HCT116 (cell line): ENCODE measurements around the gene CDK9. TPM values are rescaled to one million over a fixed set of nuclear protein-coding genes. Genes with fewer than 3 reads are reported as not detected.

Source experiments
- ATAC-seq: fragments of 200-7000 bp; cut with Tn5 transposase; 2 replicates; pipeline ENCODE4 v1.9.1; 2020; ENCODE audit warnings: mild to moderate bottlenecking, moderate library complexity
- BruUV-seq: library from RNA; stranded (reverse); fragments of 400-500 nt; replicated peaks from 2 replicates; lab custom pipeline; 2021; lab: Mats Ljungman, UMichigan
- CTCF ChIA-PET: fragments of 300-600 bp; sonication (Branson Sonifier 250); formaldehyde crosslinking; loops from one replicate; lab custom pipeline; 2021; ENCODE audit warnings: antibody characterized with exemption; lab: Charles Lee
- POLR2A ChIA-PET: fragments of 300-600, 350-600 bp; sonication (Branson Sonifier 250); formaldehyde crosslinking; loops from one replicate; lab custom pipeline; 2021; ENCODE audit warnings: antibody characterized with exemption; lab: Charles Lee
- RAD21 ChIA-PET, 2 experiments: fragments of 300-600 bp; sonication (Branson Sonifier 250); formaldehyde crosslinking; loops; one replicate each; lab custom pipeline; 2023; ENCODE audit warnings: low total read pairs in 2 of 2; ENCODE audit not compliant: uncharacterized antibody in 2 of 2, unreplicated experiment in 2 of 2, low non-redundant PET in 1 of 2; lab: Charles Lee
- DNase-seq: peaks from one replicate; pipeline ENCODE4 v3.0.0-alpha.2; 2010; ENCODE audit warnings: low read depth, low spot score
- H2AFZ ChIP-seq: fragments of 200-600 bp; shearing (Covaris generic), sonication (generic); 2 replicates; pipeline ENCODE4 v1.6.1; 2017; ENCODE audit warnings: low read depth, mixed run types, mixed read lengths, antibody characterized with exemption, low read length; ENCODE audit not compliant: poor library complexity, severe bottlenecking
- H3K27ac ChIP-seq: 2 replicates; pipeline ENCODE4 v1.5.1; 2012; ENCODE audit warnings: low read depth, low read length
- H3K27me3 ChIP-seq: fragments of 200-600 bp; sonication (generic); 2 replicates; pipeline ENCODE4 v1.6.1; 2016; ENCODE audit warnings: mixed run types, low read length, mixed read lengths; ENCODE audit not compliant: insufficient read depth
- H3K36me3 ChIP-seq, 2 experiments: fragments of 200-500 bp in 1 of 2; fragments of 200-600 bp in 1 of 2; sonication (Bioruptor generic) in 1 of 2; sonication (generic) in 1 of 2; 2 replicates each; pipeline versions ENCODE4 v1.5.1 to v1.6.1; 2014 to 2016; ENCODE audit warnings: low read length in 2 of 2, inconsistent platforms in 1 of 2, mixed read lengths in 1 of 2, mixed run types in 1 of 2; ENCODE audit not compliant: insufficient read depth in 2 of 2, control insufficient read depth in 1 of 2
- H3K4me1 ChIP-seq, 2 experiments: fragments of 200-600 bp in 1 of 2; sonication (generic) in 1 of 2; 2 replicates each; pipeline versions ENCODE4 v1.5.1 to v1.6.1; 2012 to 2017; ENCODE audit warnings: low read length in 2 of 2, inconsistent platforms in 1 of 2, mild to moderate bottlenecking in 1 of 2, mixed read lengths in 1 of 2, mixed run types in 1 of 2, moderate library complexity in 1 of 2; ENCODE audit not compliant: insufficient read depth in 2 of 2, control insufficient read depth in 1 of 2
- H3K4me2 ChIP-seq: fragments of 200-600 bp; sonication (generic); 2 replicates; pipeline ENCODE4 v1.6.1; 2017; ENCODE audit warnings: mixed run types, low read length, mixed read lengths
- H3K4me3 ChIP-seq, 2 experiments: fragments of 200-600 bp in 1 of 2; sonication (generic) in 1 of 2; replicated peaks in 1 of 2; 2 replicates each; pipeline ENCODE4 v1.5.1; 2011 to 2016; ENCODE audit warnings: low read length in 2 of 2, control low read depth in 1 of 2, low read depth in 1 of 2, mild to moderate bottlenecking in 1 of 2, mixed read lengths in 1 of 2, mixed run types in 1 of 2
- H3K79me2 ChIP-seq: fragments of 200-600 bp; sonication (generic); 2 replicates; pipeline ENCODE4 v1.6.1; 2017; ENCODE audit warnings: mild to moderate bottlenecking, mixed run types, low read length, moderate library complexity, mixed read lengths; ENCODE audit not compliant: insufficient read depth
- H3K9ac ChIP-seq: fragments of 200-600 bp; sonication (generic); 2 replicates; pipeline ENCODE4 v1.6.1; 2016; ENCODE audit warnings: low read length, mixed read lengths
- H3K9me2 ChIP-seq: fragments of 200-600 bp; sonication (generic), shearing (Covaris generic); 2 replicates; pipeline ENCODE4 v1.6.1; 2017; ENCODE audit warnings: mixed run types, mild to moderate bottlenecking, moderate library complexity; ENCODE audit not compliant: insufficient read depth
- H3K9me3 ChIP-seq, 2 experiments: fragments of 200-500 bp in 1 of 2; fragments of 200-600 bp in 1 of 2; sonication (Bioruptor generic) in 1 of 2; sonication (generic) in 1 of 2; 2 replicates each; pipeline ENCODE4 v1.6.1; 2014 to 2017; ENCODE audit warnings: low read length in 2 of 2, mixed read lengths in 2 of 2, inconsistent platforms in 1 of 2, low read depth in 1 of 2, mild to moderate bottlenecking in 1 of 2, mixed run types in 1 of 2, moderate library complexity in 1 of 2; ENCODE audit not compliant: control insufficient read depth in 1 of 2, insufficient read depth in 1 of 2
- H4K20me1 ChIP-seq: fragments of 200-600 bp; sonication (generic), shearing (Covaris generic); 2 replicates; pipeline ENCODE4 v1.6.1; 2017; ENCODE audit warnings: mixed run types, mild to moderate bottlenecking, moderate library complexity; ENCODE audit not compliant: insufficient read depth
- ATF3 ChIP-seq: IDR thresholded peaks from 2 replicates; pipeline ENCODE4 v1.6.1; 2012
- CBX3 ChIP-seq: IDR thresholded peaks from 2 replicates; pipeline ENCODE4 v1.6.1; 2012; ENCODE audit warnings: low read depth
- CEBPB ChIP-seq: IDR thresholded peaks from 2 replicates; pipeline ENCODE4 v1.6.1; 2012; ENCODE audit warnings: low read depth
- CTCF ChIP-seq, 3 experiments: fragments of 200-600 bp in 1 of 3; sonication (generic) in 1 of 3; IDR thresholded peaks in 2 of 3; conservative IDR thresholded peaks in 1 of 3; 2 replicates each; pipeline ENCODE4 v1.5.1; 2012 to 2017; ENCODE audit warnings: low read depth in 2 of 3, low read length in 2 of 3, antibody characterized with exemption in 1 of 3, borderline replicate concordance in 1 of 3, control low read depth in 1 of 3, mild to moderate bottlenecking in 1 of 3, mixed read lengths in 1 of 3, mixed run types in 1 of 3, moderate library complexity in 1 of 3; ENCODE audit not compliant: insufficient read depth in 1 of 3
- EGR1 ChIP-seq: IDR thresholded peaks from 2 replicates; pipeline ENCODE4 v1.6.1; 2012; ENCODE audit warnings: low read depth
- ELF1 ChIP-seq: IDR thresholded peaks from 2 replicates; pipeline ENCODE4 v1.6.1; 2012; ENCODE audit warnings: low read depth, borderline replicate concordance
- EZH2 ChIP-seq: fragments of 200-600 bp; sonication (generic); IDR thresholded peaks from 2 replicates; pipeline ENCODE4 v1.6.1; 2017; ENCODE audit warnings: antibody characterized with exemption, mixed run types
- EZH2phosphoT487 ChIP-seq: fragments of 200-600 bp; IDR thresholded peaks from 2 replicates; pipeline ENCODE4 v1.6.1; 2018; ENCODE audit warnings: antibody characterized with exemption, borderline replicate concordance
- FOSL1 ChIP-seq: IDR thresholded peaks from 2 replicates; pipeline ENCODE4 v1.6.1; 2012; ENCODE audit warnings: low read depth
- POLR2AphosphoS5 ChIP-seq: IDR thresholded peaks from 2 replicates; pipeline ENCODE4 v1.6.1; 2011; ENCODE audit warnings: mild to moderate bottlenecking, low read depth, low read length, moderate library complexity
- REST ChIP-seq: IDR thresholded peaks from 2 replicates; pipeline ENCODE4 v1.6.1; 2012; ENCODE audit warnings: low read depth
- SP1 ChIP-seq: IDR thresholded peaks from 2 replicates; pipeline ENCODE4 v1.6.1; 2012; ENCODE audit warnings: low read depth
- YY1 ChIP-seq: IDR thresholded peaks from 2 replicates; pipeline ENCODE4 v1.6.1; 2011; ENCODE audit warnings: low read length, low read depth, moderate library complexity, mild to moderate bottlenecking; ENCODE audit not compliant: insufficient replicate concordance; ENCODE audit errors: extremely low read depth
- ZFX ChIP-seq: fragments of 450-650 bp; IDR thresholded peaks from 2 replicates; pipeline ENCODE4 v1.6.1; 2017
- ZNF274 ChIP-seq: fragments of 200-500 bp; sonication (Bioruptor generic); IDR thresholded peaks from 2 replicates; pipeline ENCODE4 v1.6.1; 2014; ENCODE audit warnings: mild to moderate bottlenecking, low read depth, low read length, inconsistent platforms
- intact Hi-C: fragments of 100-400 bp; cut with micrococcal nuclease; formaldehyde crosslinking; loops from 2 replicates; pipeline ENCODE4 v1.10.0; 2022
- total RNA-seq: library from RNA; stranded (reverse); gene quantifications from one replicate; pipeline ENCODE4 v1.2.1, GENCODE V29; 2021; ENCODE audit not compliant: unreplicated experiment
- TF ChIP-seq, protein P1 (sequence below): IDR thresholded peaks from 2 replicates; pipeline ENCODE4 v1.6.1; 2011; ENCODE audit warnings: mild to moderate bottlenecking, low read length, moderate library complexity; ENCODE audit not compliant: insufficient replicate concordance; ENCODE audit errors: extremely low read depth

Gene CDK9
- total RNA-seq, 1 experiment from 2014 or later: 102 TPM

GRCh38 chr9:127753622-127754021 is 32.2 kb upstream of the CDK9 start:
- no peak for TF ChIP-seq ZFX
- no peak for TF ChIP-seq EZH2phosphoT487
- no peak for TF ChIP-seq ELF1
- TF ChIP-seq ZNF274: no peak
- TF ChIP-seq POLR2AphosphoS5: no peak
- no peak for TF ChIP-seq YY1
- no peak for TF ChIP-seq SP1
- TF ChIP-seq CTCF (IDR thresholded peaks at IDR 0.05 in 2 of 3, conservative IDR thresholded peaks at IDR 0.05 in 1 of 3; ENCODE audit: borderline replicate concordance in 1 of 3, insufficient read depth in 1 of 3, low read depth in 2 of 3, low read length in 2 of 3): no peak
- no peak for TF ChIP-seq EGR1
- TF ChIP-seq FOSL1: no peak
- TF ChIP-seq CBX3: no peak
- no peak for TF ChIP-seq EZH2
- TF ChIP-seq, protein P1, sequence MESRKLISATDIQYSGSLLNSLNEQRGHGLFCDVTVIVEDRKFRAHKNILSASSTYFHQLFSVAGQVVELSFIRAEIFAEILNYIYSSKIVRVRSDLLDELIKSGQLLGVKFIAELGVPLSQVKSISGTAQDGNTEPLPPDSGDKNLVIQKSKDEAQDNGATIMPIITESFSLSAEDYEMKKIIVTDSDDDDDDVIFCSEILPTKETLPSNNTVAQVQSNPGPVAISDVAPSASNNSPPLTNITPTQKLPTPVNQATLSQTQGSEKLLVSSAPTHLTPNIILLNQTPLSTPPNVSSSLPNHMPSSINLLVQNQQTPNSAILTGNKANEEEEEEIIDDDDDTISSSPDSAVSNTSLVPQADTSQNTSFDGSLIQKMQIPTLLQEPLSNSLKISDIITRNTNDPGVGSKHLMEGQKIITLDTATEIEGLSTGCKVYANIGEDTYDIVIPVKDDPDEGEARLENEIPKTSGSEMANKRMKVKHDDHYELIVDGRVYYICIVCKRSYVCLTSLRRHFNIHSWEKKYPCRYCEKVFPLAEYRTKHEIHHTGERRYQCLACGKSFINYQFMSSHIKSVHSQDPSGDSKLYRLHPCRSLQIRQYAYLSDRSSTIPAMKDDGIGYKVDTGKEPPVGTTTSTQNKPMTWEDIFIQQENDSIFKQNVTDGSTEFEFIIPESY: no peak
- TF ChIP-seq ATF3: no peak
- TF ChIP-seq CEBPB: no peak
- TF ChIP-seq REST: no peak
- TF ChIP-seq, all 23 proteins: peak for 0
- DNase-seq (no peak), ATAC-seq (no peak)
- POLR2A ChIA-PET: no interaction called here
- Histone ChIP-seq H3K4me3 (no peak overlapping the region), H3K9me3 (no peaks in the 10 kb centered on the region), H3K36me3 (no peaks in the 10 kb centered on the region), H3K4me1 (no peaks in the 10 kb centered on the region), H3K79me2 (no peaks in the 10 kb centered on the region), H2AFZ (no peak overlapping the region), H3K27me3 (no peaks in the 10 kb centered on the region), H4K20me1 (no peaks in the 10 kb centered on the region), H3K9ac (no peak overlapping the region), H3K4me2 (no peak overlapping the region), H3K27ac (no peak overlapping the region), H3K9me2 (no peaks in the 10 kb centered on the region)
- BruUV-seq: no TSS peak
- CTCF ChIA-PET: no interaction called here
- intact Hi-C loops: no loop called here
- RAD21 ChIA-PET: no interaction called here
